Measurements from ENCODE around the gene PDE9A. TPM values are rescaled to one million over a fixed set of nuclear protein-coding genes. Genes with fewer than 3 reads are reported as not detected.
A peak's percentile ranks its signal among the peaks of the same experiment; 100 is the strongest.

The PDE9A gene
- total RNA-seq, 1 experiment from 2014 or later = 31.9 TPM

DNA sequence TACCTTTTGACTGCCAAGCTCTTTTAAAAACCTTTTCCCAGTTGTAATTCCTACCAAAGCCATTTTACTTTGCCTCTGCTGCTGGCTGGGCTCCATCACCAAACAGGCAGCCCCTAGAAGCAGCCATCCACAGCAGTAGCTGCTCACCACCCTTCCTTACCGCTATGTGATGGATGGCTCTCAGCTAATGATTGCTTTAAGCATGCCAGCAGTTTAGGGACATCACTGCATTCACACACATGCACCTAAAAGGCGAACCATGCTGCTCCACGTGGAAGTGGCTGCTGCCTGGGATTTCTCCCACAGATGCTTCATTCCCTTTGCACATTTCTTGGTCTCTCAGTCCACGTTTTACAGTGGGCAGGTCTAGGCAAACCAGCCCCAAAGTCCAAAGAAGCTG, 46.3 kb upstream of the PDE9A start:
- Histone ChIP-seq H4K5ac (ENCODE audit: insufficient read length, low read depth, low read length) (no peak overlapping the region), H4K20me1 (ENCODE audit: control insufficient read depth, insufficient read depth, insufficient read length) (no peaks in the 10 kb centered on the region), H3K23me2 (ENCODE audit: insufficient read length, low read depth, low read length, poor library complexity, severe bottlenecking) (no peaks in the 10 kb centered on the region), H2AFZ (ENCODE audit: low read length) (no peak overlapping the region), H3K4me1 (ENCODE audit: insufficient read depth, low read length) (no peaks in the 10 kb centered on the region; the same call in 1 of the 2 replicates), H3K9me3 (ENCODE audit: control insufficient read depth, low read depth, low read length) (no peaks in the 10 kb centered on the region), H3K4ac (ENCODE audit: low read depth, low read length) (no peak overlapping the region), H3K79me2 (ENCODE audit: insufficient read depth, low read length) (no peaks in the 10 kb centered on the region), H2AK5ac (ENCODE audit: insufficient read length, low read length) (no peak overlapping the region), H3K79me1 (ENCODE audit: insufficient read depth, low read depth, low read length, poor library complexity, severe bottlenecking) (no peaks in the 10 kb centered on the region), H3K14ac (ENCODE audit: insufficient read depth, low read length) (no peak overlapping the region), H4K91ac (ENCODE audit: insufficient read length, low read depth, low read length) (no peak overlapping the region), H3T11ph (ENCODE audit: low read length) (no peak overlapping the region), H2BK12ac (ENCODE audit: insufficient read length, low read depth, low read length) (no peak overlapping the region), H3K4me2 (ENCODE audit: insufficient read depth, insufficient read length, low read length) (no peak overlapping the region), H3K23ac (ENCODE audit: insufficient read length, low read depth, low read length) (no peak overlapping the region), H3K9ac (ENCODE audit: extremely low read depth, insufficient read length, low read length) (no peak overlapping the region), H3K18ac (ENCODE audit: insufficient read length, low read depth, low read length) (no peak overlapping the region), H3K27me3 (ENCODE audit: insufficient read depth, low read length) (no peaks in the 10 kb centered on the region), H2BK120ac (ENCODE audit: low read depth, low read length, poor library complexity, severe bottlenecking) (no peak overlapping the region), H4K8ac (replicated peaks; ENCODE audit: insufficient read length, low read depth, low read length) (no peak overlapping the region), H2BK5ac (ENCODE audit: insufficient read length, low read length) (no peak overlapping the region), H3K27ac (ENCODE audit: insufficient read length, low read depth, low read length) (no peak overlapping the region), H3K56ac (ENCODE audit: insufficient read length, low read depth, low read length) (no peak overlapping the region), H2BK15ac (ENCODE audit: low read depth, low read length) (no peak overlapping the region), H2BK20ac (ENCODE audit: low read depth, low read length, poor library complexity, severe bottlenecking) (no peak overlapping the region)
- DNase-seq = no peak
- H3K36me3 Mint-ChIP-seq (ENCODE audit: insufficient read depth in 1 of 3, low read depth in 3 of 3) = peaks cover 0 to 5% (median 1%) of the 10 kb centered on the region in 3 experiments; a peak in 3 of 7 replicates
- peaks cover 5 to 16% of the 10 kb centered on the region in 2 experiments; a peak in 4 of 5 replicates for H3K9me3 Mint-ChIP-seq
- TF ChIP-seq, protein P1, sequence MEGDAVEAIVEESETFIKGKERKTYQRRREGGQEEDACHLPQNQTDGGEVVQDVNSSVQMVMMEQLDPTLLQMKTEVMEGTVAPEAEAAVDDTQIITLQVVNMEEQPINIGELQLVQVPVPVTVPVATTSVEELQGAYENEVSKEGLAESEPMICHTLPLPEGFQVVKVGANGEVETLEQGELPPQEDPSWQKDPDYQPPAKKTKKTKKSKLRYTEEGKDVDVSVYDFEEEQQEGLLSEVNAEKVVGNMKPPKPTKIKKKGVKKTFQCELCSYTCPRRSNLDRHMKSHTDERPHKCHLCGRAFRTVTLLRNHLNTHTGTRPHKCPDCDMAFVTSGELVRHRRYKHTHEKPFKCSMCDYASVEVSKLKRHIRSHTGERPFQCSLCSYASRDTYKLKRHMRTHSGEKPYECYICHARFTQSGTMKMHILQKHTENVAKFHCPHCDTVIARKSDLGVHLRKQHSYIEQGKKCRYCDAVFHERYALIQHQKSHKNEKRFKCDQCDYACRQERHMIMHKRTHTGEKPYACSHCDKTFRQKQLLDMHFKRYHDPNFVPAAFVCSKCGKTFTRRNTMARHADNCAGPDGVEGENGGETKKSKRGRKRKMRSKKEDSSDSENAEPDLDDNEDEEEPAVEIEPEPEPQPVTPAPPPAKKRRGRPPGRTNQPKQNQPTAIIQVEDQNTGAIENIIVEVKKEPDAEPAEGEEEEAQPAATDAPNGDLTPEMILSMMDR (conservative IDR thresholded peaks at IDR 0.05) = no peak
- WGBS (ENCODE audit: extremely low coverage, insufficient read length, low lambda C conversion rate) = no CpG with 5 or more reads among the region's 4 CpGs
- H3K4me3 Mint-ChIP-seq = no peak overlapping the region
- H3K4me1 Mint-ChIP-seq = peaks cover 0 to 6% of the 10 kb centered on the region in 2 experiments; a peak in 2 of 4 replicates
- H3K27ac Mint-ChIP-seq = peak overlapping the region in 1 of 3 experiments; percentile 23; a peak in 1 of 7 replicates
- peaks cover 26% of the 10 kb centered on the region for H3K27me3 Mint-ChIP-seq (ENCODE audit: low read depth)
